ENCODE data around the gene MTHFSD.

MTHFSD gene

GRCh38 chr16:86570558-86571529 lies 15.8 kb upstream of the MTHFSD start:
- DNase-seq (ENCODE audit: low read depth in 1 of 2, low spot score in 1 of 2) = no peak

- no peak for DNase-seq (ENCODE audit: low read depth in 1 of 2, low spot score in 1 of 2)
These were observed 14.8 kb upstream of the MTHFSD start for GRCh38 chr16:86569701-86570447.

- DNase-seq (ENCODE audit: low read depth in 1 of 2, low spot score in 1 of 2) = no peak
These were observed 13.9 kb upstream of the MTHFSD start for GRCh38 chr16:86568677-86569623.

DNA sequence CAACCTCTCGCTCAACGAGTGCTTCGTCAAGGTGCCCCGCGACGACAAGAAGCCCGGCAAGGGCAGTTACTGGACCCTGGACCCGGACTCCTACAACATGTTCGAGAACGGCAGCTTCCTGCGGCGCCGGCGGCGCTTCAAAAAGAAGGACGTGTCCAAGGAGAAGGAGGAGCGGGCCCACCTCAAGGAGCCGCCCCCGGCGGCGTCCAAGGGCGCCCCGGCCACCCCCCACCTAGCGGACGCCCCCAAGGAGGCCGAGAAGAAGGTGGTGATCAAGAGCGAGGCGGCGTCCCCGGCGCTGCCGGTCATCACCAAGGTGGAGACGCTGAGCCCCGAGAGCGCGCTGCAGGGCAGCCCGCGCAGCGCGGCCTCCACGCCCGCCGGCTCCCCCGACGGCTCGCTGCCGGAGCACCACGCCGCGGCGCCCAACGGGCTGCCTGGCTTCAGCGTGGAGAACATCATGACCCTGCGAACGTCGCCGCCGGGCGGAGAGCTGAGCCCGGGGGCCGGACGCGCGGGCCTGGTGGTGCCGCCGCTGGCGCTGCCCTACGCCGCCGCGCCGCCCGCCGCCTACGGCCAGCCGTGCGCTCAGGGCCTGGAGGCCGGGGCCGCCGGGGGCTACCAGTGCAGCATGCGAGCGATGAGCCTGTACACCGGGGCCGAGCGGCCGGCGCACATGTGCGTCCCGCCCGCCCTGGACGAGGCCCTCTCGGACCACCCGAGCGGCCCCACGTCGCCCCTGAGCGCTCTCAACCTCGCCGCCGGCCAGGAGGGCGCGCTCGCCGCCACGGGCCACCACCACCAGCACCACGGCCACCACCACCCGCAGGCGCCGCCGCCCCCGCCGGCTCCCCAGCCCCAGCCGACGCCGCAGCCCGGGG lies 12.9 kb upstream of the MTHFSD start:
- no peak for DNase-seq (ENCODE audit: low read depth in 1 of 2, low spot score in 1 of 2)

GRCh38 chr16:86566966-86567700 lies 12.1 kb upstream of the MTHFSD start:
- no peak for DNase-seq (ENCODE audit: low read depth in 1 of 2, low spot score in 1 of 2)

DNA sequence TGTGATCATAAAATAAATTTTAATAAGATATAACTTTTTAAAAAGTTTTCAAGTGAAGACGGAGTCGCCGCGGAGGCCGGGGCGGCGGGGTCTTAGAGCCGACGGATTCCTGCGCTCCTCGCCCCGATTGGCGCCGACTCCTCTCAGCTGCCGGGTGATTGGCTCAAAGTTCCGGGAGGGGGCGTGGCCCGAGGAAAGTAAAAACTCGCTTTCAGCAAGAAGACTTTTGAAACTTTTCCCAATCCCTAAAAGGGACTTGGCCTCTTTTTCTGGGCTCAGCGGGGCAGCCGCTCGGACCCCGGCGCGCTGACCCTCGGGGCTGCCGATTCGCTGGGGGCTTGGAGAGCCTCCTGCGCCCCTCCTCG lies 11.5 kb upstream of the MTHFSD start, which contains the start of gene FOXC2:
Gene FOXC2, plus strand, starts transcription at position 229 of the 365 bp plus-strand sequence. CDS start 507 bp downstream, outside the sequence.
- DNase-seq (ENCODE audit: low read depth in 1 of 2, low spot score in 1 of 2) = peak in 1 of 2 donors; percentile 45

- DNase-seq (ENCODE audit: low read depth in 1 of 2, low spot score in 1 of 2) = no peak
These were observed 10.8 kb upstream of the MTHFSD start for GRCh38 chr16:86565644-86566511.

DNA sequence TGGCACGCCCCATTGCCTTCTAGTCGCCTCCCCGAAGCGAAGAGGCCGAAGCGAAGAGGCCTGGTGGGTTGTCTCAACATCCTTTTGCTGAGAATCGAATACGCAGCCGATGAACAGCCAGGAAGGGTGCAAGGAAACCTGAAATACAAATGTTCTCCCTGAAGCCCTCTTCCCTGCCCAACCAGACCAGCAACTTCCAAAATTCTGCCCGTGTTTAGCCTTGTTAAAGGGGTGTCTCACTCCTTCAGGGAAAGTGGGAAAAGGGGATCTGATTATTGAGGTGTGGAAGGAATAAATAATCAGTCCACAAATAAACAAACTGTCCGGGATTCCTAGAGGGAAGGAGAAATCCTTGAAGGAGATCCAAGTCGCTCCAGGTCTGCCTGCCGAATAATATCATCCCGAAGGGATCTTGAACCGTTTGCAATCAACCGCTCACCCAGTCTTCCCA lies 10.2 kb upstream of the MTHFSD start:
- no peak for DNase-seq (ENCODE audit: low read depth in 1 of 2, low spot score in 1 of 2)

DNA sequence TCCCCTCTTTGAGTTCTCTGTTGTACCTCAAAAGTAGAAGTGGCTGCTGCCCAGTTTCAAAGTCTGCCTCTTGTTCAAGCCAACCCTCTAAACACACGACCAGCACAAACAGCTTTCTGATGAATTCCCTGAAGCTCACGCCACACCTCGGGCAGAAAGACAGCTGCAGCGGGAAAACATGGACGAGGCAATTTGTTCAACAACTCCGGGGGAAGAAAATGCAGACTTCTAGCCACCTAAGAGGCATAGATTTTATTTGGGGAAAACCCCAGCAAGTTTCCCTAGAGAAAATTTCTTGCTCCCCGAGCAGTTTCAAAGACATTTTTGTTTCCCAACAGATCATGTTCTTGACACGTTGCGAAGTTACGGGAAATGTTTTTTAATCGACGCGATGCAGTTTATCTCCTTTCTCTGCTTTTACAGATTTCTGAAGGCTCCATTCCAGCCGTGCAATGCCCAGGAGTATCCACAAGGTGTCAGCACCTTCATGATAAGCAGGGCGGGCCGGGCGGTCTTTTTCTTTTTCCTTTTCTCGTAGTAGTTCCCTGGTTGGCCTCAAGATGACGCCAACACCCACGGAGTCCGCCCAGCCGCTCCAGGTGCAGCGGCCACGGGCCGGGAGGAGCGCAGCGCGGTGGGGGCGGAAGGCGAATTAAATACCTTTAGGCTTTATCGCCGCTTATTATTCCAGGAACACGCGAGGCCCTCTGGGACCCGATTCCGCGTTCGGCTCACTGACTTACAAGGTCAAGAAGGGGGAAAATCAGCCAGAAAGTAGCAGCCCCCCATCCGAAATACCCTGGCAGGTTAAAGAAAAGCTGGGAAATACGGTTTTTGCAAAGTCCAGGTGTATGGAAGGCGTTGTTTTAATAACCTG lies 8.7 kb upstream of the MTHFSD start:
- DNase-seq (ENCODE audit: low read depth in 1 of 2, low spot score in 1 of 2) = peak; percentile 71 to 84

DNA sequence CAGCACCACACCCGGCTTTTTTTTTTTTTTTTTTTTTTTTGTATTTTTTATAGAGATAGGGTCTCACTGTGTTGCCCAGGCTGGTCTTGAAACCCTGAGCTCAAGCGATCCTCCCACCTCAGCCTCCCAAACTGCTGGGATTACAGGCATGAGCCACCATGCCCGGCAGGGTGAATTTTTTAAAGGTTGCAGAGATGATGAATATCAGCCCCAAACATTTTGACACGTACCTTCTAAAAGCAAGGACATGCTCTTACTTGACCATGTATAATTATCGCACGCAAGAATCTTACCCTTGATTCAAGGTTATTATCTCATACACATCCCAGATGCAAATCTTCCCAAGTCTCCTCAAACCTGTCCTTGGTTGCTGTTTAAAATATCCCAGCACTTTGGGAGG lies 7.3 kb upstream of the MTHFSD start:
- no peak for DNase-seq (ENCODE audit: low read depth in 1 of 2, low spot score in 1 of 2)

DNA sequence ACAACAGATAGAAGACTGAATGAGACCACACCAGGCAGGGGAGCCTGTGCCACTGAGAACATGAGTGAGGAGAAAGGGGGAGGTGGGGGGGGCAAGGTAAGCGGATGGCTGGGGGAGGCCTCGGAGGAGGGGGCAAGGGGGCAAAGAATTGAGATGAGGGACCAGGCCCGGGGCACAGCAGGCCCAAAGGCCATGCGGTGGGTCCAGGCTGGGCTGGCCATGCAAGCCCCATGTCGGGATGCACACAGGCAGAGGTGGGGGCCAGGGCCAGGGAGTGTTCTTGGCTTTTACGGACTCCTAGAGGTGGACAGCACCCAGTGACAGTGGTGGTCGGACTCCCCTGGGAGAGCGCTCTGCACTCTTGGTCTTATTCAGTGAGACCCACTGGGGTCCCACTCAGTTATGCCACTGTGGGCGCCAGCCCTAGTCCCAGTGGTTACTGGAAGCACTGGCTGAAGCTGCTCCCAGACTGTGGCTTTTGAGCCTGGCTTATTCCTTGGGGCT lies 4.8 kb upstream of the MTHFSD start:
- DNase-seq (ENCODE audit: low read depth in 1 of 2, low spot score in 1 of 2) = no peak

GRCh38 chr16:86558355-86559193 lies 3.5 kb upstream of the MTHFSD start:
- DNase-seq (ENCODE audit: low read depth in 1 of 2, low spot score in 1 of 2) = no peak

GRCh38 chr16:86557587-86557986 lies 2.6 kb upstream of the MTHFSD start:
- no peak for DNase-seq (ENCODE audit: low read depth in 1 of 2, low spot score in 1 of 2)

GRCh38 chr16:86556576-86556975 lies 1.5 kb upstream of the MTHFSD start:
- no peak for DNase-seq (ENCODE audit: low read depth in 1 of 2, low spot score in 1 of 2)

DNA sequence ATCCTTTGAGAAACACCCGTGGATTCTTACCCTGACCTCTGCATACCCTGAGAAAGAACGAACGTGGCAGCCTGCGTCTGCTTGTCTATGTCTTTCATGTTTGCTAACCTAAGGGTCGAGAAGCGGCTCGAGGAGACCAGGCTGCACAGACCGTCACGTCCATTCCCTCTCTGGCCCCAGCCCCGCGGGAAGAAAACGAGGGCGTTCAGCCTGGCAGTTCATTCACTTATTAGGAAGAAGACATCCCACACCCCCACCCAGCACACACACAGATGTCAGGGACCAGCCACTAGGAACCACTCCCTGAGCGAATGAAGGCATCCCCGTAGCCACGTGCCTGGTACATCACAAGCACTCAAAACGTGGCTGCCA lies 655 bp upstream of the MTHFSD start:
- no peak for DNase-seq (ENCODE audit: low read depth in 1 of 2, low spot score in 1 of 2)

DNA sequence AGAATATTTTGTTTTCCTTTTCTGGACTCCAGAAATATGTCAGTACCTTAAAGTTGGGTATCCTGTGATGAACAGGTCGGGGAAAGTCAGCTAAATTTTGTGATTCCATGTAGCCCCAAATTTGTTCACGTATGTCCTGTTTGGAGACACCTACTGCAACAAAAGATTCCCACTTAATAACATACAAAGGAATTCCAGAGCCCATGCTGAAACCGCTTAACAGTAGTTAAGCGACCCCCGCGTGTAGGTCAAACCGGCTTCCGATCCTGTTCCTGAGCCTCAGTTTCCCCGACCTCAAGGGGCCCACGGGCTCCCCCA lies 477 bp downstream of the MTHFSD start:
- no peak for DNase-seq (ENCODE audit: low read depth in 1 of 2, low spot score in 1 of 2)
